HCT116 (cell line): ENCODE measurements around the gene ADIRF.

ENCODE experiments used
- CTCF ChIP-seq, 3 experiments: fragments of 200-600 bp in 1 of 3; sonication (generic) in 1 of 3; IDR thresholded peaks in 2 of 3; conservative IDR thresholded peaks in 1 of 3; 2 replicates each; pipeline ENCODE4 v1.5.1; 2012 to 2017; ENCODE audit warnings: low read depth in 2 of 3, low read length in 2 of 3, antibody characterized with exemption in 1 of 3, borderline replicate concordance in 1 of 3, control low read depth in 1 of 3, mild to moderate bottlenecking in 1 of 3, mixed read lengths in 1 of 3, mixed run types in 1 of 3, moderate library complexity in 1 of 3; ENCODE audit not compliant: insufficient read depth in 1 of 3
- ELF1 ChIP-seq: IDR thresholded peaks from 2 replicates; pipeline ENCODE4 v1.6.1; 2012; ENCODE audit warnings: low read depth, borderline replicate concordance
- POLR2A ChIP-seq: IDR thresholded peaks from 2 replicates; pipeline ENCODE4 v1.7.0; 2011; ENCODE audit warnings: borderline replicate concordance; ENCODE audit not compliant: insufficient read depth, insufficient read length; ENCODE audit errors: extremely low read depth

- TF ChIP-seq POLR2A (no peak), CTCF (IDR thresholded peaks at IDR 0.05 in 2 of 3, conservative IDR thresholded peaks at IDR 0.05 in 1 of 3; ENCODE audit: borderline replicate concordance in 1 of 3, insufficient read depth in 1 of 3, low read depth in 2 of 3, low read length in 2 of 3) (no peak), ELF1 (no peak)
Observed at GRCh38 chr10:86944907-86945306, 23.4 kb upstream of the ADIRF start.
